Right forelimb (tissue), 1 donor: ENCODE data around the gene EDN3.

Source experiments
- DNase-seq: peaks from one replicate; pipeline ENCODE4 v3.0.0-alpha.2; 2018

Gene EDN3

GRCh38 chr20:59300333-59301081 is at the start of gene EDN3:
EDN3 (plus strand) TSS chr20:59300611; CDS start chr20:59300813, 202 bp downstream.
- DNase-seq, result peak; percentile 55

GRCh38 chr20:59253325-59253724 is 47.1 kb upstream of the EDN3 start:
- no peak for DNase-seq

GRCh38 chr20:59253779-59254319 is 46.6 kb upstream of the EDN3 start:
- no peak for DNase-seq

GRCh38 chr20:59255256-59255655 is 45.2 kb upstream of the EDN3 start:
- no peak for DNase-seq

- DNase-seq, result no peak
Measured at GRCh38 chr20:59258221-59258621, 42.2 kb upstream of the EDN3 start.

GRCh38 chr20:59259946-59260345 is 40.5 kb upstream of the EDN3 start:
- no peak for DNase-seq

- no peak for DNase-seq
Measured at GRCh38 chr20:59265298-59265697, 35.1 kb upstream of the EDN3 start.

- no peak for DNase-seq
Measured at GRCh38 chr20:59268870-59269269, 31.5 kb upstream of the EDN3 start.

GRCh38 chr20:59269411-59270025 is 30.9 kb upstream of the EDN3 start:
- no peak for DNase-seq

GRCh38 chr20:59270380-59270779 is 30.0 kb upstream of the EDN3 start:
- DNase-seq, result no peak

- no peak for DNase-seq
Measured at GRCh38 chr20:59273739-59274357, 26.6 kb upstream of the EDN3 start.

GRCh38 chr20:59276938-59277337 is 23.5 kb upstream of the EDN3 start:
- no peak for DNase-seq

GRCh38 chr20:59284470-59284869 is 15.9 kb upstream of the EDN3 start:
- DNase-seq, result no peak

- DNase-seq, result no peak
Measured at GRCh38 chr20:59289994-59290393, 10.4 kb upstream of the EDN3 start.

GRCh38 chr20:59291740-59292383 is 8.5 kb upstream of the EDN3 start:
- DNase-seq, result no peak

GRCh38 chr20:59295531-59295930 is 4.9 kb upstream of the EDN3 start:
- DNase-seq, result no peak

GRCh38 chr20:59297686-59298085 is 2.7 kb upstream of the EDN3 start:
- DNase-seq, result no peak

- no peak for DNase-seq
Measured at GRCh38 chr20:59299945-59300332, 472 bp upstream of the EDN3 start.

GRCh38 chr20:59301343-59302007 is 1.1 kb downstream of the EDN3 start:
- no peak for DNase-seq

GRCh38 chr20:59305908-59306655 is 5.7 kb downstream of the EDN3 start:
- DNase-seq, result no peak

GRCh38 chr20:59307270-59307669 is 6.9 kb downstream of the EDN3 start:
- no peak for DNase-seq
